GM11168 (cell line): ENCODE data around the gene TBC1D9B.

ENCODE experiments used
- in situ Hi-C: fragments of 300-500 bp; cut with MboI; formaldehyde crosslinking; loops from one replicate; pipeline ENCODE4 v1.12.0; 2022; ENCODE audit warnings: low sequenced_read_pairs; ENCODE audit not compliant: unreplicated experiment

TBC1D9B gene

DNA sequence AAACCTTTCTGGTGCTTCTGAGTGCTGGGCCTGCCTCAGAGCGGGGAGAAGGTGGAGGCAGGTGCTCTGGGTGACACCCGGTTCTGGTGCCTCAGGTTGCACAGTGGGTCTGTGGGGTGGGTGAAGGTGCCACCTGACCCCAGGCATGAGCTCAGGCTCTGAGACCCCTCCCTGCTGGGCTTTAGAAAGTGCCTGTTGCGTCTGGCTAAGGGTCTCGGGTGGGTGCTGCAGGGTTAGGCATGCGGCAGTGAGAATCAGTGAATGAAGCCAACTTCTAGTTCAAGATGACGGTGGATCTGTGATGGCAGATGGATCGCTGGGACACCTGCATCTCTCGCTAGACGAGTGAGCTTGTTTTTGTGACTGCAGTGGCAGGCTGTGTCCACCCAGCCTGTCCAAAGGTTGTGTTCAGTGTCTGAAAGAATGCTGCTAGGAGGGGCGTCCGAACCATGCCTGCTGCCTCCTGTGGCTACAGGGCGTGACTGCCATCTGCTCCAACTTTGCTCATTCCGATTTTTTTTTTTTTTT is 82.0 kb downstream of the TBC1D9B start:
- in situ Hi-C loops: no loop called here

DNA sequence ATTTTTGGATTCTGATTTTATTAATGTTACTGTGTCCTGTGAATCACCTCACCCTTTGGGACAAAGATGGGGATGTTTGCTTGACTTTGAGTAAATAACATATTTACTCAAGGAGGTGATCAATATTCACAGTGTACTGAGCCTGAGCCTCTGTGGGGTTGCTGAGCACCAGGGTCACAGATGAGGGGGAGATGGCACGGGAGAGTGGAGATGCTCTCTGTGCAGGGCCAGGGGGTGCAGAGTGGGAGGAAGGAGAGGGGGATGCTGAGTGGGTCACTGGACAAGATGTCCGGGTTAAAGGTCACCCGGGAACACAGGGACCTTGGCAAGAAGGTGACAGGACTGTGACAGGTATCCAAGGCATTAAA is 83.0 kb downstream of the TBC1D9B start:
- in situ Hi-C loops: no loop called here

- in situ Hi-C loops: no loop called here
Measured at GRCh38 chr5:179823937-179824744, 83.6 kb downstream of the TBC1D9B start.

- in situ Hi-C loops: no loop called here
Measured at GRCh38 chr5:179822444-179822990, 85.2 kb downstream of the TBC1D9B start.

- in situ Hi-C loops: no loop called here
Measured at GRCh38 chr5:179822059-179822432, 85.7 kb downstream of the TBC1D9B start.

DNA sequence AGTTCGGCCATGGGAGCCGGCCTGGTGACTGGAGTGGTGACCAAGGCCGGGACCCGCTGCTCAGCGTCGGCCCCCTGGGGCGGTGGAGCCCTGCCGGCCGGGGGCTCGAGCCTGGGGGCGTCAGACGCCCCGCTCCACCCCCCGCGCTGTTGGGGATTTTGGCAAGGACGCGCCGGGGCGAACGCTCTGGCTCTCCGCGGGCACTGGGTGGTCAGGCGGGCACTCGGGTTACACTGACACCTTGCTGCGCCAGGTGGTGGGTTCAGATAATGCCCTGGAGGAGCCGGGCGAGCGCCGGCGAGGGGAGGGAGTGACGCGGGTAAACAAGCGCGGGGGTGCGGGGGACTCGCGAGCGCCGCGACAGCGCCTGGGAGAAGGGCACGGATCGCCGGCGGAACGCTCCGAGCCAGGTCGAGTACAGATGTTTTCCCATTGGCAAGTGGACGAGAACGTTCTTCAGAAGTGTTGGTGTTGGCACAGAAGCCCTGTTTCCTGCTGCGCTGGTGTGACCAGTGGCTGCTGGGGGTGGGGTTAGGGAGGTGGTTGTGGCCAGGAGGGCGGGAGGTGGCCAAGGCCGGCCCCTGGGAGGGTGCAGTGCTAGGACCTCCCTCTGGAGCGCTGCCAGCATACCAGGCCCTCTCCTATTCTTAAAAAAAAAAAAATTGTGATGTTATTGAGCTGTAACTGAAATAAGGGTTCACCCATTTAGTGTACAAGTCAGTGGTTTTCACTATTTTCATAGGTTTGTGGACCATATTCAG is 86.2 kb downstream of the TBC1D9B start:
- in situ Hi-C loops: no loop called here

GRCh38 chr5:179820483-179821297 is 87.0 kb downstream of the TBC1D9B start, which contains the start of gene SQSTM1:
TSS of gene SQSTM1 (plus strand) at chr5:179820905. CDS start at chr5:179820937, 32 bp downstream.
- in situ Hi-C loops: no loop called here

DNA sequence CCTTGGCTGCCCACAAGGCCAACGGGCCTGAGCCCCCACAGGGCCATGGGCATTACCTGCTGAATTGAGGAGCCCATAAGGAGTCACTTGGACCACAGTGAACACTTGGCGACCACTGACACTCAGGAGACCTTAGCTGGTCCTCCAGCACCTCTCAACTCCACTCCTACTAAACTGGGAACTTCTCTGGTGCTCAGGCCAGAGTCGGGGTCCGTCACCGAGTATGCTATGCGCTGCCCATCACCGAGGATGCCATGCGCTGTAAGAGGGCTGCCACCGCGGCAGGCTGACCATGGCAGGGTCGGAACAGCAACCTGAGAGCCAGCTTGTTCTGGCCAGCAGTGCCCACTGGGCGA is 87.6 kb downstream of the TBC1D9B start:
- in situ Hi-C loops: no loop called here

- in situ Hi-C loops: no loop called here
Measured at GRCh38 chr5:179819296-179820126, 88.2 kb downstream of the TBC1D9B start.

DNA sequence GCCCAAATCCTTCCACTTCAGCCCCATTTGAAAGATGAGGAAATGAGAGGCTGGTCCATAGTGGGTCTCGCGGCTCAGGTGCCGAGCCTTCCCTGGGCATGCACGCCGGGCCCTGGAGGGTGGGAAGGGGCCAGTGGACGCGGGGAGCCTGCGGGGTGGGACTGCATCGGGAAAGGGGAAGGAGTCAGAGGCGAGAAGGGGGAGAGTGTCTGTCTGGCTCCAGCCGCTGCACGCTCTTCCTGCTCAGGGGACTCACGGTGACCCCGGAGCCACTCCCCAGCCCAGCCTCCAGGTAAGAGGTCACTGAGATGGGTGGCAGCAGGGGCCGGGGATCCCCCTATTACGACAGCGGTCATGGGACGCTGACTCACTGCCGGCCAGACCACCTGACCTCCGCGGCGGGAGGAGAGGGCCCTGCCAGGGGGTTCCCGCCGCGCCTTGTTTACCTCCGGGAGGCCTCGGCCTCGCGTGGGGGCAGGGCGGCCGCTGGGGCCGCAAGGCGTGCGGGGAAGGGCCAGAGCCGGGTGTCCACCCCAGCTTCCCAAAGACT is 88.9 kb downstream of the TBC1D9B start:
- in situ Hi-C loops: no loop called here

DNA sequence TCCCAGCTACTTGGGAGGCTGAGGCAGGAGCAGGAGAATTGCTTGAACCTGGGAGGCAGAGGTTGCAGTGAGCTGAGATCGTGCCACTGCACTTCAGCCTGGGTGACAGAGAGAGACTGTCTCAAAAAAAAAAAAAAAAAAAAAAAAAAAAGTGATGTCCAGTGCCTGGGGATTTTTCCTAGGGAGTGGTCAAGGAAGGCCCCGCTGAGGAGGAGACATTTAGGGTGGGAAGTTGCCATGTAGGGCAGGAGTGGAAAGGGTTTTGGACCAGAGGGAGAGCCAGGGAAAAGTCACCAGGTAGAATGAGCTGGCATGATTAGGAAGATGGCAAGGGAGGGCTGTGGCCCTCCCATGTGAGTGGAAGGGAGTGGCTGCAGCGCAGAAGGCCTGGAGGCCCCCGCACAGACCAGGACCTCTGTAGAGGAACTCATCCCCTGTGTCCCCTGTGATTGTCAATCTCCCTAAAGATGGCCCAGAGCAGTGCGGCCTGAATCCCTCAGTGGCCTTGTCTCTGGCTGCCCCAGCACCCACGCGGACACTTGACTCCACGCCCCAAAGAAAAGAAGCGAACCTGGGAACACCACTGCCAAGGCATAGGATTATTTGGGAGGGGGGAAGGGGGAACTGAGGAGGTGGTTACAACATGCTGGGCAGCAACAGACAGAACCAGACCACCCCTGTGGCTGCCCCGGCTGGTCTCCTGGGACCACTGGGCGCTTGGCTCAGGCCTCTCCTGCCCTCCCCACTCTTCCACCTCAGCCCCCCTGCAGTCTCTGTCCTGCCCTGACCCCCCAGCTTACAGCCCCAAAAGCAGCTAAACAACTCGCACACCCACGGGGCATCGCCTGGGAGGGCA is 89.6 kb downstream of the TBC1D9B start:
- in situ Hi-C loops: no loop called here

DNA sequence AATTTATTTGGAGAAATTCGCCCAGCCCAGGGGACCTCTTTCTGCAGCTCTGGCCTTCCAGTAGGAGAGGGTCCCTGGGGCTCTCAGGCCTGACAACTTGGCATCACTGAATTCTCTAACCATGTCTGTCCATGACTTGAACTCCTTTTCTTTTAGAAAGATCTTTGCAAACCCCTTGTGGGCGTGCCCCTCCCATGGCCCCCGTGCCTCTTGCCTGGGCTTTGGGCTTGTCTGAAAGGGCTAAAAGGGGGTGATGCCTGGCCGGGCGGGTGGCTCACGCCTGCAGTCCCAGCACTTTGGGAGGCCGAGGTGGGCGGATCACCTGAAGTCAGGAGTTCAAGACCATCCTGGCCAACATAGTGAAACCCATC is 90.2 kb downstream of the TBC1D9B start:
- in situ Hi-C loops: no loop called here

GRCh38 chr5:179816796-179817469 is 90.8 kb downstream of the TBC1D9B start:
- in situ Hi-C loops: no loop called here

DNA sequence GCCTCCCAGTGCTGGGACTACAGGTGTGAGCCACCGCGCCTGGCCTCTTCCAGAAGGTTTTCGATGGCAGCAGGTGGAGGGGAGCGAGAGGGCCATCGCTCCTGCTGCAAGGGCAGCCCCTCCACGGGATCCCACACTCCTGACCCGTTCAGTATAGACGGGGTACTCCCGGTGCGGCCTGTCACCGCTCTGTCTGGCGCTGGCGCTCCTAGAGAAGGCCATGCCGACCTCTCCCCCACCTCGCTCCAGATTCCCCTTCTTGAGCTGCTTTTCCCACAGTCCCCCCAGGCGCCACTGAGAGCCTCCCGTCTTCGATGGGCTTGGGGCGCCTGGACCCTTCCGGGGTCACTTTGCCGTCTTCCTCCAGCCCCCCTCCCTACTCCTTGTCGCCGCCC is 91.3 kb downstream of the TBC1D9B start:
- in situ Hi-C loops: no loop called here

- in situ Hi-C loops: no loop called here
Measured at GRCh38 chr5:179815491-179816249, 92.0 kb downstream of the TBC1D9B start.

- in situ Hi-C loops: no loop called here
Measured at GRCh38 chr5:179814090-179814489, 93.6 kb downstream of the TBC1D9B start.

- in situ Hi-C loops: no loop called here
Measured at GRCh38 chr5:179812997-179813607, 94.6 kb downstream of the TBC1D9B start.
